Activated CD4-positive, CD25-positive, alpha-beta regulatory T cell treated with anti-CD3 and anti-CD28 coated beads, Interleukin-2, amount 50 U/mL, for 24 hours (primary cell): ENCODE data around the gene CARD8.

Experiments used
- ATAC-seq, 2 donors: fragments of 150-1000 bp; cut with Tn5 transposase; one replicate each; pipeline ENCODE4 v1.10.0; 2021; ENCODE audit warnings: mild to moderate bottlenecking in 1 of 2, moderate library complexity in 1 of 2

CARD8 gene

GRCh38 chr19:48169939-48170803 is 85.5 kb downstream of the CARD8 start, which contains the start of the genes LIG1 and ZSWIM9:
TSS of gene LIG1 (minus strand) at chr19:48170344. CDS start at chr19:48165566, 4,778 bp downstream.
TSS of gene ZSWIM9 (plus strand) at chr19:48170680. CDS start at chr19:48171803, 1,123 bp downstream.
- peak; percentile 90 to 93 for ATAC-seq

DNA sequence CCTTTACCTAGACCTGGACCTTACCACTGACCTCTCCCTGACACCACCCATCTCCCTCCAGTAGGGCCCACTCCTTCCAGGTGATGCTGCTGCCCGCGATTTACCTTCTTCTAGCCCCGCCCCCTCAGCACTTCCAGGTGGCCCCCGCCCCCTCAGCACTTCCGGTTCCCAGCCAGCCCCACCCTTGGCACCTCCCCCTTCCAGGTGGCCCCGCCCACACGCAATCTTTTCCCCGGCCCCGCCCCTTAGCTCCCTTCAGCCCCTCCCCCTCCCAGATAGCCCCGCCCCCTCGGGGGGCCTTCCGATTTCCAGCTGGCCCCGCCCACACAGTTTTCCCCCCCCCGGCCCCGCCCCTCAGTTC is 86.2 kb downstream of the CARD8 start:
- peak; percentile 10 to 18 for ATAC-seq

- no peak for ATAC-seq
These were observed 87.0 kb downstream of the CARD8 start for GRCh38 chr19:48168689-48169088.

GRCh38 chr19:48158210-48158790 is 97.4 kb downstream of the CARD8 start:
- ATAC-seq = no peak
